H9 (cell line): ENCODE results near the gene F7. TPM values are rescaled to one million over a fixed set of nuclear protein-coding genes. Genes with fewer than 3 reads are reported as not detected.

Experiments
- DNase-seq: peaks from one replicate; pipeline ENCODE4 v3.0.0-alpha.2; 2017
- H2AFZ ChIP-seq: one replicate; pipeline ENCODE4 v1.6.1; 2013; ENCODE audit warnings: mild to moderate bottlenecking, low read length, control low read depth, moderate library complexity
- H2AK5ac ChIP-seq: 2 replicates; pipeline ENCODE4 v1.6.1; 2013; ENCODE audit warnings: low read length, control low read depth, mixed read lengths; ENCODE audit not compliant: insufficient read length
- H2BK120ac ChIP-seq: one replicate; pipeline ENCODE4 v1.6.1; 2013; ENCODE audit warnings: low read depth, mild to moderate bottlenecking, low read length, control low read depth, inconsistent platforms; ENCODE audit not compliant: poor library complexity, severe bottlenecking
- H2BK12ac ChIP-seq: 2 replicates; pipeline ENCODE4 v1.6.1; 2013; ENCODE audit warnings: low read length, control low read depth, mixed read lengths, low read depth; ENCODE audit not compliant: insufficient read length
- H2BK15ac ChIP-seq: 2 replicates; pipeline ENCODE4 v1.6.1; 2013; ENCODE audit warnings: low read depth, low read length, control low read depth
- H2BK20ac ChIP-seq: one replicate; pipeline ENCODE4 v1.6.1; 2013; ENCODE audit warnings: low read depth, mild to moderate bottlenecking, low read length, control low read depth, inconsistent platforms; ENCODE audit not compliant: poor library complexity, severe bottlenecking
- H2BK5ac ChIP-seq: 2 replicates; pipeline ENCODE4 v1.6.1; 2013; ENCODE audit warnings: low read length, control low read depth, mixed read lengths; ENCODE audit not compliant: insufficient read length
- H3K14ac ChIP-seq: 2 replicates; pipeline ENCODE4 v1.6.1; 2013; ENCODE audit warnings: low read length, control low read depth; ENCODE audit not compliant: insufficient read depth
- H3K18ac ChIP-seq: 2 replicates; pipeline ENCODE4 v1.6.1; 2013; ENCODE audit warnings: low read depth, mild to moderate bottlenecking, mixed read lengths, low read length, control low read depth; ENCODE audit not compliant: insufficient read length
- H3K23ac ChIP-seq: 2 replicates; pipeline ENCODE4 v1.6.1; 2013; ENCODE audit warnings: low read length, control low read depth, mixed read lengths, low read depth; ENCODE audit not compliant: insufficient read length
- H3K23me2 ChIP-seq: 2 replicates; pipeline ENCODE4 v1.6.1; 2013; ENCODE audit warnings: low read depth, mild to moderate bottlenecking, mixed read lengths, low read length, control low read depth; ENCODE audit not compliant: insufficient read length, poor library complexity, severe bottlenecking
- H3K27ac ChIP-seq: 2 replicates; pipeline ENCODE4 v1.5.1; 2013; ENCODE audit warnings: low read length, control low read depth, mixed read lengths, low read depth; ENCODE audit not compliant: insufficient read length
- H3K27me3 ChIP-seq: 2 replicates; pipeline ENCODE4 v1.6.1; 2013; ENCODE audit warnings: low read length, control low read depth, inconsistent platforms; ENCODE audit not compliant: insufficient read depth
- H3K4ac ChIP-seq: 2 replicates; pipeline ENCODE4 v1.6.1; 2013; ENCODE audit warnings: low read depth, mild to moderate bottlenecking, control low read depth, inconsistent platforms, low read length, moderate library complexity
- H3K4me1 ChIP-seq: 2 replicates; pipeline ENCODE4 v1.6.1; 2013; ENCODE audit warnings: low read length, control low read depth, inconsistent platforms; ENCODE audit not compliant: insufficient read depth
- H3K4me2 ChIP-seq: 2 replicates; pipeline ENCODE4 v1.6.1; 2013; ENCODE audit warnings: low read length, control low read depth, mixed read lengths; ENCODE audit not compliant: insufficient read length, insufficient read depth
- H3K56ac ChIP-seq: 2 replicates; pipeline ENCODE4 v1.6.1; 2013; ENCODE audit warnings: low read depth, mild to moderate bottlenecking, mixed read lengths, low read length, control low read depth; ENCODE audit not compliant: insufficient read length
- H3K79me1 ChIP-seq: 2 replicates; pipeline ENCODE4 v1.6.1; 2013; ENCODE audit warnings: low read depth, mild to moderate bottlenecking, moderate library complexity, low read length, control low read depth, inconsistent platforms; ENCODE audit not compliant: insufficient read depth, poor library complexity, severe bottlenecking
- H3K79me2 ChIP-seq: 2 replicates; pipeline ENCODE4 v1.6.1; 2013; ENCODE audit warnings: low read length, control low read depth, inconsistent platforms; ENCODE audit not compliant: insufficient read depth
- H3K9ac ChIP-seq: 2 replicates; pipeline ENCODE4 v1.6.1; 2013; ENCODE audit warnings: low read length, control low read depth, mixed read lengths; ENCODE audit not compliant: insufficient read length; ENCODE audit errors: extremely low read depth
- H3K9me3 ChIP-seq: one replicate; pipeline ENCODE4 v1.6.1; 2013; ENCODE audit warnings: low read depth, low read length, inconsistent platforms; ENCODE audit not compliant: control insufficient read depth
- H3T11ph ChIP-seq: one replicate; pipeline ENCODE4 v1.6.1; 2013; ENCODE audit warnings: mild to moderate bottlenecking, low read length, control low read depth, inconsistent platforms
- H4K20me1 ChIP-seq: one replicate; pipeline ENCODE4 v1.6.1; 2013; ENCODE audit not compliant: control insufficient read depth, insufficient read length, insufficient read depth
- H4K5ac ChIP-seq: 2 replicates; pipeline ENCODE4 v1.6.1; 2013; ENCODE audit warnings: low read depth, mild to moderate bottlenecking, mixed read lengths, low read length, control low read depth; ENCODE audit not compliant: insufficient read length
- H4K8ac ChIP-seq: replicated peaks from 2 replicates; pipeline ENCODE4 v1.6.1; 2013; ENCODE audit warnings: low read length, control low read depth, mixed read lengths, low read depth; ENCODE audit not compliant: insufficient read length
- H4K91ac ChIP-seq: 2 replicates; pipeline ENCODE4 v1.6.1; 2013; ENCODE audit warnings: low read depth, mild to moderate bottlenecking, moderate library complexity, mixed read lengths, low read length, control low read depth; ENCODE audit not compliant: insufficient read length
- H3K27ac Mint-ChIP-seq, 3 experiments: 2 replicates in 2 of 3; 3 replicates in 1 of 3; pipeline ENCODE4 v1.8.0; 2020 to 2021; ENCODE audit warnings: mixed read lengths in 3 of 3, mild to moderate bottlenecking in 1 of 3, moderate library complexity in 1 of 3
- H3K27me3 Mint-ChIP-seq: 2 replicates; pipeline ENCODE4 v1.8.0; 2021; ENCODE audit warnings: low read depth, mild to moderate bottlenecking, moderate library complexity, mixed read lengths
- H3K36me3 Mint-ChIP-seq, 3 experiments: 2 replicates in 2 of 3; 3 replicates in 1 of 3; pipeline ENCODE4 v1.8.0; 2020 to 2021; ENCODE audit warnings: low read depth in 3 of 3, mixed read lengths in 3 of 3; ENCODE audit not compliant: insufficient read depth in 1 of 3
- H3K4me1 Mint-ChIP-seq, 2 experiments: 2 replicates each; pipeline ENCODE4 v1.8.0; 2020; ENCODE audit warnings: mixed read lengths in 2 of 2
- H3K4me3 Mint-ChIP-seq, 2 experiments: 2 replicates in 1 of 2; 3 replicates in 1 of 2; pipeline ENCODE4 v1.8.0; 2020 to 2021; ENCODE audit warnings: mild to moderate bottlenecking in 2 of 2, mixed read lengths in 2 of 2, moderate library complexity in 1 of 2
- H3K9me3 Mint-ChIP-seq, 2 experiments: 2 replicates in 1 of 2; 3 replicates in 1 of 2; pipeline ENCODE4 v1.8.0; 2020; ENCODE audit warnings: mild to moderate bottlenecking in 2 of 2, mixed read lengths in 2 of 2, moderate library complexity in 1 of 2
- WGBS: extraction: QIAGEN DNeasy Blood & Tissue Kit; methylation state at CpG from one replicate; pipeline ENCODE4 v1.1.7; 2013; ENCODE audit warnings: missing lambda C conversion rate, low lambda C conversion rate, mixed read lengths; ENCODE audit not compliant: insufficient read length; ENCODE audit errors: extremely low coverage; 5-methylcytosine and 5-hydroxymethylcytosine counted together
- total RNA-seq: library from RNA; stranded (reverse); gene quantifications from 2 replicates; pipeline ENCODE4 v1.2.1, GENCODE V29; 2021
- TF ChIP-seq, protein P1 (sequence below): fragments of 200-600 bp; sonication (generic); conservative IDR thresholded peaks from 3 replicates; pipeline ENCODE4 v1.8.0; 2021; ENCODE audit warnings: antibody characterized with exemption, mild to moderate bottlenecking

The F7 gene
- total RNA-seq, 1 experiment from 2014 or later = 0.81 TPM

DNA sequence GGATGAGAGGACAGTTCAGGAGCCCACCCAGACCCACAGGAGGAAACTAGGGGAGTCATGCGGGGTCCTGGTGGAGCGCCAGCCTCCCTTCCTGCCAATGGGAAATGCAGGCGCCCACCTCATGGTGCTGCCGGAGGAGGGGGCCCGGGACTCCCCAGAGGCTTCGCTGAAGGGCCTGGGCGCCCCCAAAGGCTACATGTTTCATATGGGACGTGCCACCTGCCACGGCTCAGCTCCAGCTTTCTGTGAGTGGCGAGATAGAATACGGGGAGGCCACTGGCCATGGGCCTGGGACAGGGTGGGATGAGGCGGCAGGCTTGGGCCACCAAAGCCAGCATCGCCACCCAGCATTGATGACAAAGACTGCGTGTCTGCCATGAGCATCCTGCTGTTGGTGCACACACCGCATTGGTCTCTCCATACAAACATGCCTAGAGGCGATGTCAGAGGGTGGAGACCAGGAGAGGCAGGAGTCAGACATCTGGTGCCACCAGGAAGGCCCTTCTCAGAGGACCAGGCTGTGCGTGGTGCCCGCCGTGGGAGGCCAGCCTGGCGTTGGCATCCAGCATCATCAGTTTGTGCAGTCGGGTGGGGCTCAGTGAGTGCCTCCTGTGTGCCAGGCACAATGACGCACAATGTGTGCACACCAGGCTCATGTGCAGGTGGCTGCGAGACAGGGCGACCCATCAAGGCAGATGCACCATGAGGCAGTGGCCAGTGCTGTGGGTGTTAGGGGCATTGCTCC lies 15.8 kb downstream of the F7 start:
- H3T11ph ChIP-seq = no peak overlapping the region
- no peak overlapping the region; the same call in 1 of the 2 replicates for H3K14ac ChIP-seq
- WGBS = no CpG with 5 or more reads among the region's 24 CpGs
- H2BK12ac ChIP-seq = no peak overlapping the region
- no peak overlapping the region for H3K56ac ChIP-seq
- no peak overlapping the region for H3K27ac ChIP-seq
- no peak overlapping the region for H2BK15ac ChIP-seq
- Mint-ChIP-seq H3K27me3 (peaks cover 27% of the 10 kb centered on the region), H3K27ac (no peak overlapping the region), H3K36me3 (no peaks in the 10 kb centered on the region), H3K4me1 (peaks cover 10 to 15% of the 10 kb centered on the region in 2 experiments), H3K9me3 (no peaks in the 10 kb centered on the region), H3K4me3 (no peak overlapping the region)
- H2AK5ac ChIP-seq = no peak overlapping the region
- H3K9ac ChIP-seq = no peak overlapping the region
- no peaks in the 10 kb centered on the region; the same call in 1 of the 2 replicates for H3K4me1 ChIP-seq
- H3K9me3 ChIP-seq = no peaks in the 10 kb centered on the region
- no peak for DNase-seq
- H3K4me2 ChIP-seq = no peak overlapping the region
- no peak overlapping the region for H2AFZ ChIP-seq
- H2BK5ac ChIP-seq = no peak overlapping the region
- peak overlapping the region; percentile 16 for H3K18ac ChIP-seq
- H2BK120ac ChIP-seq = no peak overlapping the region
- no peaks in the 10 kb centered on the region for H3K79me1 ChIP-seq
- no peaks in the 10 kb centered on the region for H4K20me1 ChIP-seq
- no peak overlapping the region for H3K23ac ChIP-seq
- no peak overlapping the region for H4K8ac ChIP-seq
- H3K23me2 ChIP-seq = no peaks in the 10 kb centered on the region
- H3K79me2 ChIP-seq = no peaks in the 10 kb centered on the region
- no peak overlapping the region for H3K4ac ChIP-seq
- TF ChIP-seq, protein P1, sequence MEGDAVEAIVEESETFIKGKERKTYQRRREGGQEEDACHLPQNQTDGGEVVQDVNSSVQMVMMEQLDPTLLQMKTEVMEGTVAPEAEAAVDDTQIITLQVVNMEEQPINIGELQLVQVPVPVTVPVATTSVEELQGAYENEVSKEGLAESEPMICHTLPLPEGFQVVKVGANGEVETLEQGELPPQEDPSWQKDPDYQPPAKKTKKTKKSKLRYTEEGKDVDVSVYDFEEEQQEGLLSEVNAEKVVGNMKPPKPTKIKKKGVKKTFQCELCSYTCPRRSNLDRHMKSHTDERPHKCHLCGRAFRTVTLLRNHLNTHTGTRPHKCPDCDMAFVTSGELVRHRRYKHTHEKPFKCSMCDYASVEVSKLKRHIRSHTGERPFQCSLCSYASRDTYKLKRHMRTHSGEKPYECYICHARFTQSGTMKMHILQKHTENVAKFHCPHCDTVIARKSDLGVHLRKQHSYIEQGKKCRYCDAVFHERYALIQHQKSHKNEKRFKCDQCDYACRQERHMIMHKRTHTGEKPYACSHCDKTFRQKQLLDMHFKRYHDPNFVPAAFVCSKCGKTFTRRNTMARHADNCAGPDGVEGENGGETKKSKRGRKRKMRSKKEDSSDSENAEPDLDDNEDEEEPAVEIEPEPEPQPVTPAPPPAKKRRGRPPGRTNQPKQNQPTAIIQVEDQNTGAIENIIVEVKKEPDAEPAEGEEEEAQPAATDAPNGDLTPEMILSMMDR = no peak
- no peaks in the 10 kb centered on the region for H3K27me3 ChIP-seq
- H4K5ac ChIP-seq = no peak overlapping the region
- no peak overlapping the region for H2BK20ac ChIP-seq
- no peak overlapping the region for H4K91ac ChIP-seq
